Stimulated activated naive CD8-positive, alpha-beta T cell treated with anti-CD3 and anti-CD28 coated beads, Interleukin-15, Interleukin-2, amounts not matched to agents 100 ng/mL and 50 ng/mL, for 24 hours (primary cell): Measurements from ENCODE around the gene ARAP3.

Experiments
- H3K27ac Mint-ChIP-seq: one replicate; pipeline ENCODE4 v1.8.0; 2021; ENCODE audit warnings: mild to moderate bottlenecking, mixed read lengths
- H3K27me3 Mint-ChIP-seq: one replicate; pipeline ENCODE4 v1.8.0; 2021; ENCODE audit warnings: mixed read lengths
- H3K36me3 Mint-ChIP-seq: one replicate; pipeline ENCODE4 v1.8.0; 2021; ENCODE audit warnings: low read depth, mixed read lengths
- H3K4me1 Mint-ChIP-seq: one replicate; pipeline ENCODE4 v1.8.0; 2021; ENCODE audit warnings: low read depth, mixed read lengths
- H3K4me3 Mint-ChIP-seq: one replicate; pipeline ENCODE4 v1.8.0; 2021; ENCODE audit warnings: mild to moderate bottlenecking, mixed read lengths
- H3K9me3 Mint-ChIP-seq: one replicate; pipeline ENCODE4 v1.8.0; 2021; ENCODE audit warnings: mixed read lengths

Gene ARAP3

DNA sequence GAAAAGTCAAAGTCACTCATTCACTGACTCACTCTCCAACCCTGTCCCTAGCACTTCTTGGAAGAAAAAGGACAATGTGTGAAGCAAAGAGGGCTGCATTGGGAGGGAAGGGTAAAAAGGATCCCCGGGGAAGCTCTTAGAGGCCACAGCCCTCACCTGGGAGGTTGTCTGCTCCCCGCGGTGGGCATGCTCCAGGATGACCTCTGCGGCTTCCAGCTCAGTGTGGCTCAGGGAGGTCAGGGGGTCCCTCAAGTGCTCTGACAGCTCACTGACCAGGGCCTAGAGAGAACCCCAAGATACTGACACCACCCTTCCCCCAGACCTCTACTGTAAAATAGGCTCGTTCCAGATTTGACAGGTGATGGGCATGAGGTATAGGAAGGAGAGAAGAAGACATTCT is 34.8 kb downstream of the ARAP3 start:
- no peaks in the 10 kb centered on the region for H3K27me3 Mint-ChIP-seq
- peaks cover 19% of the 10 kb centered on the region for H3K4me1 Mint-ChIP-seq
- H3K27ac Mint-ChIP-seq = no peak overlapping the region
- H3K9me3 Mint-ChIP-seq = no peaks in the 10 kb centered on the region
- peaks cover 17% of the 10 kb centered on the region for H3K36me3 Mint-ChIP-seq
- no peak overlapping the region for H3K4me3 Mint-ChIP-seq

GRCh38 chr5:141646026-141646425 is 36.0 kb downstream of the ARAP3 start:
- H3K27ac Mint-ChIP-seq = no peak overlapping the region
- no peak overlapping the region for H3K4me3 Mint-ChIP-seq
- peaks cover 20% of the 10 kb centered on the region for H3K4me1 Mint-ChIP-seq
- no peaks in the 10 kb centered on the region for H3K27me3 Mint-ChIP-seq
- H3K36me3 Mint-ChIP-seq = peaks cover 29% of the 10 kb centered on the region
- H3K9me3 Mint-ChIP-seq = no peaks in the 10 kb centered on the region

- peak overlapping the region; percentile 36 for H3K27ac Mint-ChIP-seq
- H3K4me3 Mint-ChIP-seq = no peak overlapping the region
- no peaks in the 10 kb centered on the region for H3K27me3 Mint-ChIP-seq
- H3K9me3 Mint-ChIP-seq = no peaks in the 10 kb centered on the region
- H3K4me1 Mint-ChIP-seq = peaks cover 30% of the 10 kb centered on the region
- H3K36me3 Mint-ChIP-seq = peaks cover 48% of the 10 kb centered on the region
Observed at GRCh38 chr5:141641634-141642267, 40.3 kb downstream of the ARAP3 start.

DNA sequence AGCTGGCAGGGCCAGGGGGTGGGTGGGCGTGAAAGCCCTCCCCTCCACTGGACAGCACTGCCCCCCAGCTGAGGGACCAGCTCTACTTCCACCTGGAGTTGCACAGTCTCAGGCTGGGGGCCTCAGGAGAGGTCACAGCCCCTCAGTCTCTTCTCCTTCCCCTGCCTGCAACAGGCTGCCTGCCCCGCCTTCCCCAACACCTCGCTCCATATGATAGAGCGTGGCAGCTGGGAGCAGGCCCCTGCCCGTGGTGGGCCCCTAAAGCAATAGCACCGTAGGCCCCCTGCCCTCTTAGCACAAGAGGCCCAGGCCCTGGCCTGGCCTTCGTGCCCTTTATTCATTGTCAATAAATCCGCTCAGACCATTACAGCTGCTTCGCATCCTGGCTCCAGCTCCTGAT is 41.3 kb downstream of the ARAP3 start:
- Mint-ChIP-seq H3K4me1 (peaks cover 36% of the 10 kb centered on the region), H3K27me3 (no peaks in the 10 kb centered on the region), H3K9me3 (no peaks in the 10 kb centered on the region), H3K27ac (no peak overlapping the region), H3K36me3 (peaks cover 45% of the 10 kb centered on the region), H3K4me3 (no peak overlapping the region)

DNA sequence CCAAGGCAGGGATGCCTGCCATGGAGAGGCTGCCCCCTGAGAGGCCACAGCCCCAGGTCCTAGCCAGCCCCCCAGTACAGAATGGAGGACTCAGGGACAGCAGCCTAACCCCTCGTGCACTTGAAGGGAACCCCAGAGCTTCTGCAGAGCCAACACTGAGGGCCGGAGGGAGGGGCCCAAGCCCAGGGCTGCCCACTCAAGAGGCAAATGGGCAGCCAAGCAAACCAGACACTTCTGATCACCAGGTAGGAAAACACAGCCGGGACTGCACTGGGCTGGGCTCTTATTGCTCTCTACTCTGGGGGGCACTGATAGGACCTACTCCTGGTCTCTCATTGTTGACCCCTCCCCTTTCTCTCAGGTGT is 42.0 kb downstream of the ARAP3 start:
- peaks cover 43% of the 10 kb centered on the region for H3K4me1 Mint-ChIP-seq
- no peaks in the 10 kb centered on the region for H3K27me3 Mint-ChIP-seq
- no peaks in the 10 kb centered on the region for H3K9me3 Mint-ChIP-seq
- H3K36me3 Mint-ChIP-seq = peaks cover 46% of the 10 kb centered on the region
- H3K27ac Mint-ChIP-seq = no peak overlapping the region
- no peak overlapping the region for H3K4me3 Mint-ChIP-seq

DNA sequence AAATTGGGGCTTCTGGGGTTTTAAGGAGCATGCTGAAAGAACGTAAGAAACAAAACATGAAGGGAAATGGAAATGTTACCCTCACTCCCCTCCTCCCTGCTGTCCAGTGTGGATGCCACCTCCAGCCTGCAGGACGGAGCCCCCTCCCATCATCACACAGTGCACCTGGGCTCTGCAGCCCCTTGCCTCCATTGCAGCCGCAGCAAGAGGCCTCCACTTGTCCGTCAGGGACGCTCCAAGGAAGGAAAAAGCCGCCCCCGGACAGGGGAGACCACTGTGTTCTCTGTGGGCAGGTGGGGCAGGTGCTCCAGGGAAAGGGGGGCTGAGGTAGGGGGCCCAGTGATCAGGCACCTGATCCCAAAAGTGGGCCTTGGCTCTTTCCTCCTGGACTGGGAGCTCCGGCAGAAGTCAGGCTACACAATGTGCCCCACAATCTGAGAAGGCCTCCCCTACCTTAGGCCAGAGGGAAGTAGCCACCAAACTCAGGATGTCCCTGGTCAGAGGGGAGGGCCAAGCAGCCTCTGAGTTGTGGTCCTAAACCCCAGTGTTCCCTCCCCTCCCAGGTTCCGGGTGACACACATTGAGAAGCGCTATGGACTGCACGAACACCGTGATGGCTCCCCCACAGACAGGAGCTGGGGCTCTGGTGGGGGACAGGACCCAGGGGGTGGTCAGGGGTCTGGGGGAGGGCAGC is 42.5 kb downstream of the ARAP3 start:
- peaks cover 44% of the 10 kb centered on the region for H3K36me3 Mint-ChIP-seq

DNA sequence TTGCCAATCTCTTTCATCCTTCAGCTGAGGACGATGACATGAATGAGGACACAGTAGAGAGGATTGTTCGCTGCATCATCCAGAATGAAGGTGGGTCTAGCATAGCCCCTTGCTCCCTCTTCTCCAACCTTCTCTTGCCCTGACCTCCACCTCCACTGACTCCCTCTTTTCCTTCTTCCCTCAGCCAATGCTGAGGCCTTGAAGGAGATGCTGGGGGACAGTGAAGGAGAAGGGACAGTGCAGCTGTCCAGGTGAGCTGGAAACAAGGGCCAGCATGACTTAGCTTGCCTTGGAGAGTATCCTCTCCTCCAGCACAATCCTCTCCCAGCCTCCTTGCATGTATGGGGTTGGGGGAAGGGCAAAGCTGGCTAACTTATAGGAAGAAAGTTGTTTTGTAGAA is 43.3 kb downstream of the ARAP3 start:
- H3K4me1 Mint-ChIP-seq = peaks cover 56% of the 10 kb centered on the region
- peak overlapping the region; percentile 92 for H3K4me3 Mint-ChIP-seq
- peaks cover 49% of the 10 kb centered on the region for H3K36me3 Mint-ChIP-seq

More for the DNA sequence above, 42.5 kb downstream of the ARAP3 start:
- H3K27me3 Mint-ChIP-seq = no peaks in the 10 kb centered on the region
- peak overlapping the region; percentile 90 for H3K27ac Mint-ChIP-seq
- H3K9me3 Mint-ChIP-seq = no peaks in the 10 kb centered on the region
- H3K4me3 Mint-ChIP-seq = peak overlapping the region; percentile 92
- H3K4me1 Mint-ChIP-seq = peaks cover 48% of the 10 kb centered on the region

GRCh38 chr5:141637767-141638419 is 44.1 kb downstream of the ARAP3 start:
- H3K4me1 Mint-ChIP-seq = peaks cover 61% of the 10 kb centered on the region
- H3K4me3 Mint-ChIP-seq = peak overlapping the region; percentile 92
- no peaks in the 10 kb centered on the region for H3K27me3 Mint-ChIP-seq
- H3K27ac Mint-ChIP-seq = peak overlapping the region; percentile 90
- H3K9me3 Mint-ChIP-seq = no peaks in the 10 kb centered on the region
- peaks cover 55% of the 10 kb centered on the region for H3K36me3 Mint-ChIP-seq

More for the DNA sequence above, 43.3 kb downstream of the ARAP3 start:
- H3K9me3 Mint-ChIP-seq = no peaks in the 10 kb centered on the region
- H3K27ac Mint-ChIP-seq = peak overlapping the region; percentile 90
- no peaks in the 10 kb centered on the region for H3K27me3 Mint-ChIP-seq

- H3K36me3 Mint-ChIP-seq = peaks cover 56% of the 10 kb centered on the region
- no peaks in the 10 kb centered on the region for H3K27me3 Mint-ChIP-seq
- H3K4me3 Mint-ChIP-seq = peak overlapping the region; percentile 92
- H3K9me3 Mint-ChIP-seq = no peaks in the 10 kb centered on the region
- peaks cover 65% of the 10 kb centered on the region for H3K4me1 Mint-ChIP-seq
- peak overlapping the region; percentile 90 for H3K27ac Mint-ChIP-seq
Observed at GRCh38 chr5:141637123-141637766, 44.8 kb downstream of the ARAP3 start.

DNA sequence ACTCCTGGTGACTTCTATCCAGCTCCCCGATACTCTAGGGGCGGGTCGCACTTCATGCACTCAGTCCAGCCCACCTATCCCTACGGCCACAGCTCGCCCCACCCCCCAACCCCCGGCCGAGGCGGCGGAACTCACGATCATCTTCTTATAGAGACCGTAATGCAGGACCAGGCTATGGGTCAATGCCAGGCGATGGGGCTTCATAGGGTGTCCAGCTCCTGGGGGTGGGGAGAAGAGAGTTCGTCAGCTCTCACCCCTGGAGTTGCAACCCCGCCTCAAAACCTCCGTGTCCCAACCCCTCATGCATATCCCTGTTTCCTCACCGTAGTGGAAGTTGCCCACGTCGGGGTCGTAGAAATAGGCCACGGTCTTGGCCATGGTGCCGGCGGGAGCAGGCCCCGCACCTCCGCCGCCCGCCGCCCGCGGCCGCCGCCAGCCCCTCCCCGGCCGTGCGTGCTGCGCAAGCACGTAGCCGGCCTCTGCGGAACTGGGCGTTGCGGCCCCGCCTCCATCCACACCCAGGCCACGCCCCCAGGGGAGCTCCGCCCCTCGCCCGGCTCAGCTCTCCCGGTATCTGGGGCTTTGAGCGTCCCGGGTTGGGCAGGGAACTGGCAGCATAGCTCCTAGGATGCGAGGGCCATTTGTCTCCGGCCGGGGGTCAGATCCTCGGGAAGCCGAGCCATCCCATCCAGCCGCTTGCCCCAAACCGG is 45.5 kb downstream of the ARAP3 start, which contains the start of the genes HDAC3 and RELL2:
Gene HDAC3, minus strand, starts transcription at position 437 of the 710 bp plus-strand sequence. Its CDS starts 59 bp downstream, at position 378.
Gene RELL2, plus strand, starts transcription at position 585 of the 710 bp plus-strand sequence. CDS start 1,229 bp downstream, outside the sequence.
- Mint-ChIP-seq H3K36me3 (peaks cover 51% of the 10 kb centered on the region), H3K4me1 (peaks cover 60% of the 10 kb centered on the region), H3K9me3 (no peaks in the 10 kb centered on the region), H3K27ac (peak within 1 kb of the TSS; percentile 90), H3K4me3 (peak within 1 kb of the TSS; percentile 92), H3K27me3 (no peaks in the 10 kb centered on the region)

GRCh38 chr5:141636106-141636412 is 46.0 kb downstream of the ARAP3 start:
- H3K4me3 Mint-ChIP-seq = peak overlapping the region; percentile 92
- H3K4me1 Mint-ChIP-seq = peaks cover 55% of the 10 kb centered on the region
- peaks cover 45% of the 10 kb centered on the region for H3K36me3 Mint-ChIP-seq

GRCh38 chr5:141635646-141636045 is 46.4 kb downstream of the ARAP3 start:
- peak overlapping the region; percentile 92 for H3K4me3 Mint-ChIP-seq
- H3K4me1 Mint-ChIP-seq = peaks cover 51% of the 10 kb centered on the region
- peaks cover 42% of the 10 kb centered on the region for H3K36me3 Mint-ChIP-seq
- no peaks in the 10 kb centered on the region for H3K27me3 Mint-ChIP-seq
- H3K9me3 Mint-ChIP-seq = no peaks in the 10 kb centered on the region
- peak overlapping the region; percentile 88 for H3K27ac Mint-ChIP-seq

More at GRCh38 chr5:141636106-141636412, 46.0 kb downstream of the ARAP3 start:
- Mint-ChIP-seq H3K27me3 (no peaks in the 10 kb centered on the region), H3K9me3 (no peaks in the 10 kb centered on the region), H3K27ac (peak overlapping the region; percentile 88)

DNA sequence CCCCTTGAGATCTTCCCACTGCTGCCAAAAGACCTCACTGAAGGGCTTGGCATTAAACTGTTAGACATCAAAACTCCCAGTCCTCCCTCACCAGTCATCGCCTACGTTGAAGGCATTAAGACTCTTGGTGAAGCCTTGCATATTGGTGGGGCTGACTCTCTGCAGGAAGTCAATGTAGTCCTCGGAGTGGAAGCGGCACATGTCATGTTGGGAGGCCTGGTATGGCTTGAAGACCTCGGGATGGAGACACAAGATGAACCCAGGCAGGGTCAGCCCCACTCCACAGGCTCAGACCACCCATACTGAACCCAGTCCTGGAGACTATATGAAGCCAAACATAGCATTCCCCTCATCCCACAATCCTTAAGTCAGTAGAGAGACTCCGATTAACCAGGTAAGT is 47.3 kb downstream of the ARAP3 start:
- H3K9me3 Mint-ChIP-seq = no peaks in the 10 kb centered on the region
- H3K36me3 Mint-ChIP-seq = peaks cover 48% of the 10 kb centered on the region
- H3K27ac Mint-ChIP-seq = peak overlapping the region; percentile 46
- H3K4me1 Mint-ChIP-seq = peaks cover 48% of the 10 kb centered on the region
- peak overlapping the region; percentile 92 for H3K4me3 Mint-ChIP-seq
- H3K27me3 Mint-ChIP-seq = no peaks in the 10 kb centered on the region

GRCh38 chr5:141633871-141634561 is 48.0 kb downstream of the ARAP3 start:
- Mint-ChIP-seq H3K27me3 (no peaks in the 10 kb centered on the region), H3K27ac (peak overlapping the region; percentile 56), H3K4me3 (peak overlapping the region; percentile 2), H3K36me3 (peaks cover 51% of the 10 kb centered on the region), H3K4me1 (peaks cover 46% of the 10 kb centered on the region), H3K9me3 (no peaks in the 10 kb centered on the region)
